HepG2 (cell line): ENCODE data around the gene ZBTB48. TPM values are rescaled to one million over a fixed set of nuclear protein-coding genes. Genes with fewer than 3 reads are reported as not detected.

ENCODE experiments used
- E2F5 ChIP-seq: sonication (generic); formaldehyde crosslinking; conservative IDR thresholded peaks from 2 replicates; pipeline ENCODE4 v1.4.0; 2020; ENCODE audit warnings: missing genetic modification reagents
- JUN ChIP-seq: sonication (generic); formaldehyde crosslinking; IDR thresholded peaks from 2 replicates; pipeline ENCODE4 v1.4.0; 2020; ENCODE audit warnings: mild to moderate bottlenecking, missing genetic modification reagents
- KDM2A ChIP-seq: sonication (generic); formaldehyde crosslinking; IDR thresholded peaks from 2 replicates; pipeline ENCODE4 v1.4.0; 2020; ENCODE audit warnings: low read depth, missing genetic modification reagents, borderline replicate concordance
- MBD4 ChIP-seq: IDR thresholded peaks from 2 replicates; pipeline ENCODE4 v1.6.1; 2012; ENCODE audit warnings: low read length, inconsistent platforms, borderline replicate concordance
- MEIS1 ChIP-seq: sonication (generic); formaldehyde crosslinking; IDR thresholded peaks from 2 replicates; pipeline ENCODE4 v1.9.0; 2021; ENCODE audit warnings: mild to moderate bottlenecking, missing genetic modification reagents, moderate library complexity, borderline replicate concordance
- RFX5 ChIP-seq: IDR thresholded peaks from 2 replicates; pipeline ENCODE4 v1.6.1; 2011; ENCODE audit warnings: low read depth, low read length, improper control_type of control experiment
- RORA ChIP-seq: sonication (generic); formaldehyde crosslinking; IDR thresholded peaks from 2 replicates; pipeline ENCODE4 v1.5.0; 2020; ENCODE audit warnings: mild to moderate bottlenecking, missing genetic modification reagents, moderate library complexity
- SALL1 ChIP-seq: sonication (generic); formaldehyde crosslinking; IDR thresholded peaks from 2 replicates; pipeline ENCODE4 v1.8.0; 2022; ENCODE audit warnings: mild to moderate bottlenecking, missing genetic modification reagents
- SIN3A ChIP-seq: IDR thresholded peaks from 2 replicates; pipeline ENCODE4 v1.6.1; 2011; ENCODE audit warnings: low read depth, mild to moderate bottlenecking, control low read depth, low read length, borderline replicate concordance
- SMAD3 ChIP-seq: sonication (generic); formaldehyde crosslinking; IDR thresholded peaks from 2 replicates; pipeline ENCODE4 v1.4.0; 2020; ENCODE audit warnings: missing genetic modification reagents
- THAP9 ChIP-seq: sonication (generic); formaldehyde crosslinking; IDR thresholded peaks from 2 replicates; pipeline ENCODE4; 2020; ENCODE audit warnings: missing genetic modification reagents, mild to moderate bottlenecking, borderline replicate concordance
- TRAFD1 ChIP-seq: sonication (generic); formaldehyde crosslinking; IDR thresholded peaks from 2 replicates; pipeline ENCODE4 v1.5.1; 2020; ENCODE audit warnings: missing genetic modification reagents, mild to moderate bottlenecking, borderline replicate concordance
- ZNF274 ChIP-seq: sonication (generic); formaldehyde crosslinking; IDR thresholded peaks from 2 replicates; pipeline ENCODE4 v1.5.1; 2020; ENCODE audit warnings: mild to moderate bottlenecking, missing genetic modification reagents
- ZNF432 ChIP-seq: sonication (generic); formaldehyde crosslinking; IDR thresholded peaks from 2 replicates; pipeline ENCODE4 v1.5.0; 2020; ENCODE audit warnings: missing genetic modification reagents, mild to moderate bottlenecking, borderline replicate concordance
- ZNF589 ChIP-seq: sonication (generic); formaldehyde crosslinking; conservative IDR thresholded peaks from 2 replicates; pipeline ENCODE4 v1.8.0; 2022; ENCODE audit warnings: mild to moderate bottlenecking, moderate library complexity, missing genetic modification reagents
- ZNF609 ChIP-seq: sonication (generic); formaldehyde crosslinking; IDR thresholded peaks from 2 replicates; pipeline ENCODE4 v1.4.0; 2020; ENCODE audit warnings: mild to moderate bottlenecking, missing genetic modification reagents, borderline replicate concordance
- ZNF766 ChIP-seq: sonication (generic); formaldehyde crosslinking; IDR thresholded peaks from 2 replicates; pipeline ENCODE4 v1.5.0; 2020; ENCODE audit warnings: missing genetic modification reagents, borderline replicate concordance
- ZNF841 ChIP-seq: sonication (generic); formaldehyde crosslinking; IDR thresholded peaks from 2 replicates; pipeline ENCODE4 v1.8.1; 2023; ENCODE audit warnings: missing genetic modification reagents, borderline replicate concordance
- ZSCAN30 ChIP-seq: sonication (generic); formaldehyde crosslinking; IDR thresholded peaks from 2 replicates; pipeline ENCODE4 v1.5.0; 2020; ENCODE audit warnings: mild to moderate bottlenecking, missing genetic modification reagents
- polyA plus RNA-seq, 8 experiments: library from polyadenylated mRNA; depleted of rRNA in 3 of 8; stranded (reverse) in 7 of 8; unstranded in 1 of 8; fragments of >200 nt; fragmentation: Illumina TruSeq in 4 of 8; extraction: Trizol in 4 of 8; gene quantifications; 2 replicates each; pipeline versions ENCODE4 v1.2.1 to v1.2.3, GENCODE V29; 2011 to 2016; ENCODE audit warnings: low read depth in 4 of 8, missing spikeins in 1 of 8, mixed read lengths in 1 of 8; ENCODE audit not compliant: insufficient read depth in 1 of 8
- total RNA-seq, 5 experiments: library from RNA; depleted of rRNA; stranded (reverse); fragments of >200 nt; fragmentation: Illumina TruSeq; extraction: Trizol; gene quantifications; 2 replicates each; pipeline ENCODE4 v1.2.3, GENCODE V29; 2016; ENCODE audit warnings: low read depth in 1 of 5

ZBTB48 gene
- total and polyA plus RNA-seq, 2 of the 13 experiments (the other 11 are each of a cell fraction or from before 2014, with no cell fraction given) = 13.0 to 17.1 TPM

- TF ChIP-seq THAP9 (CRISPR knock-in tag) (no peak), MBD4 (no peak), ZNF609 (CRISPR knock-in tag) (no peak), ZNF589 (no peak), ZNF432 (no peak), TRAFD1 (CRISPR knock-in tag) (no peak), ZSCAN30 (CRISPR knock-in tag) (no peak), SALL1 (CRISPR knock-in tag) (peak; percentile 67; the same call in 1 of the 2 replicates), MEIS1 (no peak; the same call in 1 of the 2 replicates), ZNF841 (CRISPR knock-in tag) (no peak), RORA (CRISPR knock-in tag) (no peak), JUN (CRISPR knock-in tag) (no peak), SIN3A (peak; percentile 50; the same call in 1 of the 2 replicates), E2F5 (CRISPR knock-in tag) (no peak), KDM2A (CRISPR knock-in tag) (peak; percentile 74; the same call in 1 of the 2 replicates), ZNF766 (CRISPR knock-in tag) (no peak), SMAD3 (CRISPR knock-in tag) (no peak), ZNF274 (CRISPR knock-in tag) (no peak), RFX5 (no peak)
These were observed 23.0 kb downstream of the ZBTB48 start, which contains the start of gene KLHL21 (continued) for GRCh38 chr1:6602669-6603237.
